ENCODE results near the gene KLF7.
A peak's percentile ranks its signal among the peaks of the same experiment; 100 is the strongest.

Gene KLF7

GRCh38 chr2:207183506-207183905, 17.8 kb upstream of the KLF7 start:
- ATAC-seq (ENCODE audit: low read depth) (no peak), DNase-seq (ENCODE audit: low spot score in 2 of 2) (no peak)
- peak overlapping the region; percentile 10 for H3K27ac Mint-ChIP-seq
- peaks cover 4% of the 10 kb centered on the region for H3K27me3 Mint-ChIP-seq
- no peak overlapping the region for H3K4me3 Mint-ChIP-seq
- peaks cover 3% of the 10 kb centered on the region for H3K36me3 Mint-ChIP-seq
- peaks cover 2% of the 10 kb centered on the region for H3K9me3 Mint-ChIP-seq
- no peaks in the 10 kb centered on the region for H3K4me1 Mint-ChIP-seq

DNA sequence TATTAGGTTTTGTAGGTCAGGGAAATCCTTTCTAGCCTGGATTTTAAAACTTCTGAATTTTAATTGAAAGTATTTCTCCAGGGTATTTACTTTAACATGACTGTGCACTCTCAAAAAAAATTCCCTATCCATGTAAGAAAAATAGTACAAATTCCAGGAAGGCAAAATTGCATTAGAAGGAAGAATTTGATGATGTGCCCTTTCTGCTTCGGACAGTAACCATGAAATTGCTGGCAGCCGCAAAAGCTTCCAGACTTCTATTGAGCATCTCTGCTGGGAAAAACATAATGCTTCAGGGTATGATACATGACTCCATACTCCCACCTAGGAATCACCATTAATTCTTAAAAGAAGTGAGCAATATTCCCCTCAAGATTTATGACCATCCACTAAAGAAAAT, 17.2 kb upstream of the KLF7 start:
- no peaks in the 10 kb centered on the region for H3K4me1 Mint-ChIP-seq
- H3K27me3 Mint-ChIP-seq, result peaks cover 4% of the 10 kb centered on the region
- DNase-seq (ENCODE audit: low spot score in 2 of 2) (no peak), ATAC-seq (ENCODE audit: low read depth) (no peak)
- H3K27ac Mint-ChIP-seq, result no peak overlapping the region
- H3K36me3 Mint-ChIP-seq, result peaks cover 3% of the 10 kb centered on the region
- no peak overlapping the region for H3K4me3 Mint-ChIP-seq
- H3K9me3 Mint-ChIP-seq, result peaks cover 2% of the 10 kb centered on the region

- no peak overlapping the region for H3K27ac Mint-ChIP-seq
- H3K9me3 Mint-ChIP-seq, result no peaks in the 10 kb centered on the region
- peaks cover 2% of the 10 kb centered on the region for H3K27me3 Mint-ChIP-seq
These were observed 16.0 kb upstream of the KLF7 start for GRCh38 chr2:207181526-207182274.

DNA sequence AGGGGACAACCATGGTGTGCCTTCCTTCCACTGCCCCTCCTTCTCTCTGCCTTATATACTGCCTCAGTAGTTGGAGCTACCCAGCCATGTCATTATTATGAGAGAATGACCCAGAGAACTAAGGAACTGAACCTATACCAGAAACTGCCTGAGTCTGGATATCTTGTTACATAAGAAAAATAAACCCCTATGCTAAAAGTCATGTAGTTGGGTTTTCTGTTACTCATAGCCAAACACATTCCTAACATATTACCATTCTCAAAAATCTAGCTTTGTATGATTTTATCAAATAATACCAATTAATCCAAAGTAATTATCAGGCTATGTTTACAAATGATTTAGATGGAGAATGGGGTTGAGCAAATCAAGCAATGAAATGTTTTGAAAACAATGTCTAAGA, 15.0 kb upstream of the KLF7 start:
- peaks cover 2% of the 10 kb centered on the region for H3K27me3 Mint-ChIP-seq
- DNase-seq (ENCODE audit: low spot score in 2 of 2) (no peak), ATAC-seq (ENCODE audit: low read depth) (no peak)
- no peaks in the 10 kb centered on the region for H3K4me1 Mint-ChIP-seq
- H3K36me3 Mint-ChIP-seq, result no peaks in the 10 kb centered on the region
- no peaks in the 10 kb centered on the region for H3K9me3 Mint-ChIP-seq
- H3K4me3 Mint-ChIP-seq, result no peak overlapping the region
- no peak overlapping the region for H3K27ac Mint-ChIP-seq

More at GRCh38 chr2:207181526-207182274, 16.0 kb upstream of the KLF7 start:
- no peak for DNase-seq (ENCODE audit: low spot score in 2 of 2)
- no peak for ATAC-seq (ENCODE audit: low read depth)
- Mint-ChIP-seq H3K4me3 (no peak overlapping the region), H3K36me3 (no peaks in the 10 kb centered on the region), H3K4me1 (no peaks in the 10 kb centered on the region)

DNA sequence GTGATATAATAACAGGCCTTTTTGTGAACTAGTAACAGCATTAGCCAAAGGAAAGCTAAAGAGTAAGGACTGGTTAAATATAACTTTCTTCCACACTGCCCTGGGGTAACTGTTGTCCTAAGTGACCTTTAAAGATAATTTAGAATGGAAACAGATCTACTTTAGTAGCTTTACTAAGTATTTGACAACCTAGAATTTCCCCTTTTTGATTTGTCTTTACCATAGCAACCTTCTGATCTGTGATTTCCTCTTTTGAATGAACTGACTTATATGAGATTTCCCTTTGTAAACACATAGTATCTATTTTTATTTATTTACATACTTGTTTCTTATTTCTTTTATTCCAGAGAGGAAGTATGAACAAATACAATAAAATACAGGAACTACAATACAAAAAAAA, 10.5 kb upstream of the KLF7 start:
- Mint-ChIP-seq H3K27ac (peak overlapping the region; percentile 80), H3K27me3 (no peaks in the 10 kb centered on the region), H3K9me3 (no peaks in the 10 kb centered on the region), H3K4me1 (no peaks in the 10 kb centered on the region), H3K4me3 (no peak overlapping the region), H3K36me3 (no peaks in the 10 kb centered on the region)
- DNase-seq (ENCODE audit: low spot score in 2 of 2) (no peak), ATAC-seq (ENCODE audit: low read depth) (peak; percentile 94)

GRCh38 chr2:207173641-207174040, 7.9 kb upstream of the KLF7 start:
- peaks cover 2% of the 10 kb centered on the region for H3K9me3 Mint-ChIP-seq
- no peaks in the 10 kb centered on the region for H3K27me3 Mint-ChIP-seq
- no peaks in the 10 kb centered on the region for H3K4me1 Mint-ChIP-seq
- H3K36me3 Mint-ChIP-seq, result no peaks in the 10 kb centered on the region
- DNase-seq (ENCODE audit: low spot score in 2 of 2), result no peak
- ATAC-seq (ENCODE audit: low read depth), result no peak
- H3K27ac Mint-ChIP-seq, result no peak overlapping the region
- H3K4me3 Mint-ChIP-seq, result no peak overlapping the region

- H3K4me1 Mint-ChIP-seq, result peaks cover 36% of the 10 kb centered on the region
- DNase-seq (ENCODE audit: low spot score in 2 of 2), result no peak
- H3K4me3 Mint-ChIP-seq, result peak overlapping the region; percentile 92
- H3K27me3 Mint-ChIP-seq, result peaks cover 5% of the 10 kb centered on the region
- peaks cover 2% of the 10 kb centered on the region for H3K9me3 Mint-ChIP-seq
- peak; percentile 1 for ATAC-seq (ENCODE audit: low read depth)
- peak overlapping the region; percentile 100 for H3K27ac Mint-ChIP-seq
- peaks cover 2% of the 10 kb centered on the region for H3K36me3 Mint-ChIP-seq
These were observed 1.6 kb upstream of the KLF7 start for GRCh38 chr2:207167099-207167923.

- Mint-ChIP-seq H3K36me3 (peaks cover 2% of the 10 kb centered on the region), H3K27ac (peak overlapping the region; percentile 100), H3K9me3 (peaks cover 2% of the 10 kb centered on the region), H3K4me1 (peaks cover 37% of the 10 kb centered on the region), H3K4me3 (peak overlapping the region; percentile 92), H3K27me3 (peaks cover 5% of the 10 kb centered on the region)
- DNase-seq (ENCODE audit: low spot score in 2 of 2) (peak; percentile 65 to 67), ATAC-seq (ENCODE audit: low read depth) (peak; percentile 62)
These were observed 776 bp upstream of the KLF7 start for GRCh38 chr2:207166349-207167098.

GRCh38 chr2:207166039-207166348, 246 bp upstream of the KLF7 start:
- Mint-ChIP-seq H3K4me1 (peaks cover 40% of the 10 kb centered on the region), H3K4me3 (peak overlapping the region; percentile 92), H3K9me3 (peaks cover 2% of the 10 kb centered on the region), H3K27me3 (peaks cover 5% of the 10 kb centered on the region), H3K27ac (peak overlapping the region; percentile 100), H3K36me3 (peaks cover 2% of the 10 kb centered on the region)
- DNase-seq (ENCODE audit: low spot score in 2 of 2) (peak; percentile 86 to 94), ATAC-seq (ENCODE audit: low read depth) (peak; percentile 84)

GRCh38 chr2:207164006-207164831, 1.5 kb downstream of the KLF7 start:
- no peak for DNase-seq (ENCODE audit: low spot score in 2 of 2)
- Mint-ChIP-seq H3K27me3 (peaks cover 5% of the 10 kb centered on the region), H3K4me1 (peaks cover 46% of the 10 kb centered on the region), H3K4me3 (peak overlapping the region; percentile 92), H3K27ac (peak overlapping the region; percentile 100), H3K36me3 (peaks cover 3% of the 10 kb centered on the region), H3K9me3 (no peaks in the 10 kb centered on the region)
- no peak for ATAC-seq (ENCODE audit: low read depth)

GRCh38 chr2:207163756-207164005, 2.1 kb downstream of the KLF7 start:
- ATAC-seq (ENCODE audit: low read depth), result no peak
- H3K27me3 Mint-ChIP-seq, result peaks cover 5% of the 10 kb centered on the region

DNA sequence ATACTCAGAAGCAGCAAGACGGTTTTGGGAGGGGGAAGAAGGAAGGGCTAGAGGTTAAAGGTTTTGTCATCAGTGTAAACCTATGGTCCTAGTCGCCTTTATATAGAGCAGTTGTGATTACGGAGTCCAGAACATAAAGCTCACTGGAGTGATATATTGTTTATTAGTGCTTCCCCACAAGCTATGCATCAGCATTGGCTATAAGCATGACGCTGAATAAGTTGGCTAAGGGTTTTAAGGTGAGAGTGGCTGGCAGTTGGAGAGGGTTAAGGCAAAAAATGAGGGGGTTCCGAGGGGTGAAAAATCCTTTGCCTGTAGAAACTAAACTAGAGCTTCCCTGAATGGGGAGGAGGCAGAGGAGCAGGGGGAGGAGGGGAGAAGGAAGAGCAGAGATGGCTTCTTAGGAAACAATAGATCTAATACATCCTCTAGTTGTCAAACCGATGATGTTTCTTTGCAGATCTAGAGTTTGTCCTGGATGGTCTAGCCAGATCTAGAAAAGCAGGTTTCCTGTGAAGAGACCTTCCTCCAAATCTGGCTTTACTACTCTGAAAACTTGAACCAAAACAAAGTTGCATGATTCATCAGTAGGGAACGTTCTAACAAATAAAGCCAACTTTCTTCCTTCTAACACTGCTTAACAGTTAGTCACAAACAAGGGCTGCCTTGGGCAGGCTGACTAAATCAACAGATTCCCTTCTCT, 2.5 kb downstream of the KLF7 start:
- Mint-ChIP-seq H3K27ac (peak overlapping the region; percentile 100), H3K9me3 (no peaks in the 10 kb centered on the region), H3K27me3 (peaks cover 5% of the 10 kb centered on the region), H3K4me1 (peaks cover 46% of the 10 kb centered on the region), H3K36me3 (peaks cover 3% of the 10 kb centered on the region), H3K4me3 (peak overlapping the region; percentile 92)
- DNase-seq (ENCODE audit: low spot score in 2 of 2) (no peak), ATAC-seq (ENCODE audit: low read depth) (no peak)

More at GRCh38 chr2:207163756-207164005, 2.1 kb downstream of the KLF7 start:
- H3K4me1 Mint-ChIP-seq, result peaks cover 46% of the 10 kb centered on the region
- peaks cover 3% of the 10 kb centered on the region for H3K36me3 Mint-ChIP-seq
- peak overlapping the region; percentile 92 for H3K4me3 Mint-ChIP-seq
- no peak for DNase-seq (ENCODE audit: low spot score in 2 of 2)
- peak overlapping the region; percentile 100 for H3K27ac Mint-ChIP-seq
- H3K9me3 Mint-ChIP-seq, result no peaks in the 10 kb centered on the region

DNA sequence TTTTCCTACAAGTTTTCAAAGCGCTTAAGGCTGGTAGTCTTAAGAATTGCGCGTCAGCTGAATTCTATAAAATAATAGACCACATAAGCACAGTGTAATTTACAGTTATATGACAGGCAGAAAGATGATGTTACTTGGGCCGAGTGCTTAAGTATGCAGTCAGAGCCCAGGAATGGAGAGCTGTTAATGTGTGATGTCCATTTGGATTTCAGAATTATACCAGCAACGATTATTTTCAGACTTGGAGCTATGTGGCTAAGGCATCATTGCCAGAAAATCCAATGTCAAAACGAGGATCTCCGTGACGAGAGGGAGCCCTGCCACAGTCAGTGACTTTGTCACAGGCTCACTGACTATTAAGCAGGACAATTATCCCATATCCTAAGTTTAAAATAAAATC, 3.4 kb downstream of the KLF7 start:
- no peak overlapping the region for H3K27ac Mint-ChIP-seq
- no peak for DNase-seq (ENCODE audit: low spot score in 2 of 2)
- no peak for ATAC-seq (ENCODE audit: low read depth)
- H3K4me1 Mint-ChIP-seq, result peaks cover 45% of the 10 kb centered on the region
- H3K27me3 Mint-ChIP-seq, result peaks cover 5% of the 10 kb centered on the region
- H3K4me3 Mint-ChIP-seq, result peak overlapping the region; percentile 24
- no peaks in the 10 kb centered on the region for H3K9me3 Mint-ChIP-seq
- H3K36me3 Mint-ChIP-seq, result peaks cover 5% of the 10 kb centered on the region

Measured in memory B cell (primary cell).